ENCODE data around the gene ABLIM1.

- TF ChIP-seq POLR2A (IDR thresholded peaks at IDR 0.05; ENCODE audit: low read depth, low read length) (no peak), RAD21 (IDR thresholded peaks at IDR 0.05; ENCODE audit: low read length) (no peak), CHD1 (IDR thresholded peaks at IDR 0.05; ENCODE audit: low read depth, low read length) (no peak), MXI1 (IDR thresholded peaks at IDR 0.05; ENCODE audit: borderline replicate concordance, low read depth, low read length) (no peak)
- TF ChIP-seq, protein P1, sequence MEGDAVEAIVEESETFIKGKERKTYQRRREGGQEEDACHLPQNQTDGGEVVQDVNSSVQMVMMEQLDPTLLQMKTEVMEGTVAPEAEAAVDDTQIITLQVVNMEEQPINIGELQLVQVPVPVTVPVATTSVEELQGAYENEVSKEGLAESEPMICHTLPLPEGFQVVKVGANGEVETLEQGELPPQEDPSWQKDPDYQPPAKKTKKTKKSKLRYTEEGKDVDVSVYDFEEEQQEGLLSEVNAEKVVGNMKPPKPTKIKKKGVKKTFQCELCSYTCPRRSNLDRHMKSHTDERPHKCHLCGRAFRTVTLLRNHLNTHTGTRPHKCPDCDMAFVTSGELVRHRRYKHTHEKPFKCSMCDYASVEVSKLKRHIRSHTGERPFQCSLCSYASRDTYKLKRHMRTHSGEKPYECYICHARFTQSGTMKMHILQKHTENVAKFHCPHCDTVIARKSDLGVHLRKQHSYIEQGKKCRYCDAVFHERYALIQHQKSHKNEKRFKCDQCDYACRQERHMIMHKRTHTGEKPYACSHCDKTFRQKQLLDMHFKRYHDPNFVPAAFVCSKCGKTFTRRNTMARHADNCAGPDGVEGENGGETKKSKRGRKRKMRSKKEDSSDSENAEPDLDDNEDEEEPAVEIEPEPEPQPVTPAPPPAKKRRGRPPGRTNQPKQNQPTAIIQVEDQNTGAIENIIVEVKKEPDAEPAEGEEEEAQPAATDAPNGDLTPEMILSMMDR (conservative IDR thresholded peaks at IDR 0.05; ENCODE audit: low read depth, low read length) = no peak
These were observed 151.1 kb downstream of the ABLIM1 start for GRCh38 chr10:114506871-114507385.

Measured in IMR-90 (cell line).